Nephron progenitor cell (in vitro differentiated cells): Measurements from ENCODE around the gene DHX40.

Source experiments
- DNase-seq: peaks from one replicate; pipeline ENCODE4 v3.0.0; 2021
- H3K27ac Mint-ChIP-seq: 2 replicates; pipeline ENCODE4 v1.8.0; 2021; ENCODE audit warnings: mild to moderate bottlenecking, moderate library complexity, mixed read lengths
- H3K27me3 Mint-ChIP-seq: 2 replicates; pipeline ENCODE4 v1.8.0; 2021; ENCODE audit warnings: mild to moderate bottlenecking, low read depth, mixed read lengths; ENCODE audit not compliant: poor library complexity
- H3K36me3 Mint-ChIP-seq: 2 replicates; pipeline ENCODE4 v1.8.0; 2021; ENCODE audit warnings: low read depth, mixed read lengths
- H3K4me1 Mint-ChIP-seq: 2 replicates; pipeline ENCODE4 v1.8.0; 2021; ENCODE audit warnings: mixed read lengths
- H3K4me3 Mint-ChIP-seq: 2 replicates; pipeline ENCODE4 v1.8.0; 2021; ENCODE audit warnings: mild to moderate bottlenecking, moderate library complexity, mixed read lengths
- H3K9me3 Mint-ChIP-seq: 2 replicates; pipeline ENCODE4 v1.8.0; 2021; ENCODE audit warnings: mild to moderate bottlenecking, moderate library complexity, mixed read lengths
- TF ChIP-seq, protein P1 (sequence below): fragments of 200-600 bp; sonication (generic); IDR thresholded peaks from 2 replicates; pipeline ENCODE4 v1.5.0; 2021; ENCODE audit warnings: antibody characterized with exemption

The DHX40 gene

DNA sequence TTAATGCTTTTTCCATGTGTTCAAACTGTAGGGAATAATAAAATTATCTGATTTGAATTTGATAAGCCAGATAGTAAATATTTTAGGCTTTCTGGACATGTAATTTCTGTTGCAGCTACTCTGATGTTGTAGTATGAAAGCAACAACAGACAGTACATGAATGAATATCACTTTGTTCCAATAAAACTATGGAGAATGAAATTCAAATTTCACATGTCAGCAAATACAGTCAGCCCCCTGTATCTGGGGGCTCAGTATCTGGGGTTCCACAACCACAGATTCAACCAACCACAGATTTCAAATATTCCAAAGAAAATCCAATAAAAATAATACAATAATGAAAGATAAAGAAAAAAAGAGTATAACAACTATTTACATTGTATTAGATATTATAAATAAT lies 46.1 kb downstream of the DHX40 start:
- H3K27ac Mint-ChIP-seq, result no peak overlapping the region
- no peaks in the 10 kb centered on the region for H3K27me3 Mint-ChIP-seq
- H3K9me3 Mint-ChIP-seq, result no peaks in the 10 kb centered on the region
- peaks cover 39% of the 10 kb centered on the region for H3K36me3 Mint-ChIP-seq
- H3K4me1 Mint-ChIP-seq, result no peaks in the 10 kb centered on the region
- DNase-seq, result no peak
- TF ChIP-seq, protein P1, sequence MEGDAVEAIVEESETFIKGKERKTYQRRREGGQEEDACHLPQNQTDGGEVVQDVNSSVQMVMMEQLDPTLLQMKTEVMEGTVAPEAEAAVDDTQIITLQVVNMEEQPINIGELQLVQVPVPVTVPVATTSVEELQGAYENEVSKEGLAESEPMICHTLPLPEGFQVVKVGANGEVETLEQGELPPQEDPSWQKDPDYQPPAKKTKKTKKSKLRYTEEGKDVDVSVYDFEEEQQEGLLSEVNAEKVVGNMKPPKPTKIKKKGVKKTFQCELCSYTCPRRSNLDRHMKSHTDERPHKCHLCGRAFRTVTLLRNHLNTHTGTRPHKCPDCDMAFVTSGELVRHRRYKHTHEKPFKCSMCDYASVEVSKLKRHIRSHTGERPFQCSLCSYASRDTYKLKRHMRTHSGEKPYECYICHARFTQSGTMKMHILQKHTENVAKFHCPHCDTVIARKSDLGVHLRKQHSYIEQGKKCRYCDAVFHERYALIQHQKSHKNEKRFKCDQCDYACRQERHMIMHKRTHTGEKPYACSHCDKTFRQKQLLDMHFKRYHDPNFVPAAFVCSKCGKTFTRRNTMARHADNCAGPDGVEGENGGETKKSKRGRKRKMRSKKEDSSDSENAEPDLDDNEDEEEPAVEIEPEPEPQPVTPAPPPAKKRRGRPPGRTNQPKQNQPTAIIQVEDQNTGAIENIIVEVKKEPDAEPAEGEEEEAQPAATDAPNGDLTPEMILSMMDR, result no peak
- no peak overlapping the region for H3K4me3 Mint-ChIP-seq

GRCh38 chr17:59616253-59616920 lies 51.0 kb downstream of the DHX40 start:
- Mint-ChIP-seq H3K4me1 (peaks cover 23% of the 10 kb centered on the region), H3K27me3 (no peaks in the 10 kb centered on the region), H3K27ac (no peak overlapping the region), H3K9me3 (no peaks in the 10 kb centered on the region), H3K36me3 (peaks cover 4% of the 10 kb centered on the region), H3K4me3 (peak overlapping the region; percentile 27)
- TF ChIP-seq, protein P1, result no peak
- DNase-seq, result no peak

GRCh38 chr17:59617156-59617732 lies 51.8 kb downstream of the DHX40 start:
- TF ChIP-seq, protein P1, result no peak
- Mint-ChIP-seq H3K4me3 (peak overlapping the region; percentile 99), H3K9me3 (no peaks in the 10 kb centered on the region), H3K27me3 (no peaks in the 10 kb centered on the region), H3K4me1 (peaks cover 32% of the 10 kb centered on the region), H3K27ac (no peak overlapping the region), H3K36me3 (peaks cover 4% of the 10 kb centered on the region)
- DNase-seq, result no peak

DNA sequence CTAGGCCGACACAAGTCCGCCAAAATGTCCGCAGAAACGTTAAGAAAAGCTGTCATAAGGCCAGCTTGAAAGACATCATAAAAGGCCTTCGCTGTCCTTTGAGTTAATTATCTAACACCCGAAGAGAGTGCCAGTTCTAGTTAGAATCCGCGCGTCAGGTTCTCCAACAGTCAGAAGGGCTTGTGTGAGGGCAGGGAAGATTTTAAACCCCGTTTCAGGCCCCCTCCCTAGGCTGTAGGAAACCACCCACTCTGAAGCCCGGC lies 53.6 kb downstream of the DHX40 start:
- TF ChIP-seq, protein P1, result no peak
- Mint-ChIP-seq H3K9me3 (no peaks in the 10 kb centered on the region), H3K4me3 (peak overlapping the region; percentile 99), H3K27me3 (no peaks in the 10 kb centered on the region), H3K36me3 (peaks cover 3% of the 10 kb centered on the region), H3K4me1 (peaks cover 42% of the 10 kb centered on the region), H3K27ac (peak overlapping the region; percentile 100)
- DNase-seq, result no peak

DNA sequence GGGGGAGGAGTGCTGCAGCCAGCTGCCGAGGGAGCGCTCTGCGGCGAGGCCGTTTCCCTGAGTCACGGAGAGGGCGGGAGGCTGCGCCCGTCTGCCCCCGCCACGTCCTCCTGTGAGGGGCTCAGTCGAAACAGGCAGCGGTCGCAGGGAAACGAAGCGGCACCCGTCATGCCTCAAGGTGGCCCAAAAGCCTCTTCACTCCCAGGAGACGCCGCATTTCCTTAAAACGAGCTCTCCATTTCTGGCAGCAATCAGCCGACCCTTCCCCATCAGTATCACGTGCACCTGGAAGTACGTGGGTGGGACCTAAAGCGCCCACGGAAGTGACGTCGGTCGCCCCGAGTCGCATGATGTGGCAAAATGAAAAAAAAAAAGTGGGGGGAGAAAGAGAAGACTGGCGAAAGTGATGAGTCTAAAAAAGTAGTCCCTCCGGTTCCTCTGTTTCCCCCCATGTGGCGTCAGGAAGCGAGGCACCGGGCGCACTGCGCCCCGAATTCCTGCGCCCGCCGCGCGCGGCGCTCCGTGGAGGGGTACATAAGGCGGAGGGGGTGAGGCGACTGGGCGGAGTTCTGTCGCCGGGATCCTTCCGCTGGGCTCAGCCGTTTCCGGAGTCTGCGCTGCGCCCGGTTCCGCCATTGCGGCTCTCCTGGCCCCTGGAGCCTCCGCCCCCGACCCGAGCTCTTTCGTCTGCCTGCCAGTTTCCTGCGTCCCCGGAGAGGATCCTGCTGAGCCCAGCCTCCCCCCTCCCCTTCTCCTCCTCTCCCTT lies 54.1 kb downstream of the DHX40 start, which contains the start of gene CLTC:
Gene CLTC, plus strand, starts transcription at position 598 of the 766 bp plus-strand sequence. CDS start 237 bp downstream, outside the sequence.
- H3K4me3 Mint-ChIP-seq, result peak within 1 kb of the TSS; percentile 99
- peak within 1 kb of the TSS; percentile 100 for H3K27ac Mint-ChIP-seq
- no peaks in the 10 kb centered on the region for H3K27me3 Mint-ChIP-seq
- TF ChIP-seq, protein P1, result no peak
- peaks cover 5% of the 10 kb centered on the region for H3K36me3 Mint-ChIP-seq
- H3K4me1 Mint-ChIP-seq, result peaks cover 42% of the 10 kb centered on the region
- peak; percentile 91 for DNase-seq
- H3K9me3 Mint-ChIP-seq, result no peaks in the 10 kb centered on the region
